Measurements from ENCODE around the gene FHIT.

GRCh38 chr3:60992395-60992794 is 258.9 kb downstream of the FHIT start:
- TF ChIP-seq CTCF (IDR thresholded peaks at IDR 0.05) (no peak), POLR2A (IDR thresholded peaks at IDR 0.05) (no peak)
